ENCODE measurements around the gene MS4A18.

MS4A18 gene

GRCh38 chr11:60740573-60740972, 16.1 kb downstream of the MS4A18 start:
- no peak for DNase-seq

GRCh38 chr11:60741421-60741820, 16.9 kb downstream of the MS4A18 start:
- DNase-seq = no peak

GRCh38 chr11:60743058-60743457, 18.5 kb downstream of the MS4A18 start:
- DNase-seq = no peak

- no peak for DNase-seq
These were observed 19.6 kb downstream of the MS4A18 start for GRCh38 chr11:60744114-60744513.

GRCh38 chr11:60747359-60747873, 22.9 kb downstream of the MS4A18 start:
- no peak for DNase-seq

- no peak for DNase-seq
These were observed 23.7 kb downstream of the MS4A18 start for GRCh38 chr11:60748225-60748624.

- DNase-seq = no peak
These were observed 24.3 kb downstream of the MS4A18 start for GRCh38 chr11:60748821-60749220.

- no peak for DNase-seq
These were observed 26.4 kb downstream of the MS4A18 start for GRCh38 chr11:60750911-60751310.

GRCh38 chr11:60753309-60753708, 28.8 kb downstream of the MS4A18 start:
- no peak for DNase-seq

GRCh38 chr11:60754887-60755286, 30.4 kb downstream of the MS4A18 start:
- DNase-seq = no peak

- DNase-seq = peak in 3 of 4 experiments; percentile 23 to 48 (median 33)
These were observed 31.9 kb downstream of the MS4A18 start, which contains the start of gene MS4A15 for GRCh38 chr11:60756307-60757032. Gene MS4A15, plus strand, starts transcription at chr11:60756867. Its CDS starts 6,867 bp downstream, at chr11:60763734.

GRCh38 chr11:60757231-60757800, 32.8 kb downstream of the MS4A18 start:
- no peak for DNase-seq

- peak in 1 of 4 experiments; percentile 17 for DNase-seq
These were observed 34.2 kb downstream of the MS4A18 start for GRCh38 chr11:60758671-60759070.

GRCh38 chr11:60759438-60760225, 35.1 kb downstream of the MS4A18 start:
- DNase-seq = peak; percentile 54 to 66 (median 64)

- DNase-seq = peak in 2 of 4 experiments; percentile 43 to 44
These were observed 37.1 kb downstream of the MS4A18 start for GRCh38 chr11:60761436-60762190.

- peak in 3 of 4 experiments; percentile 9 to 32 (median 21) for DNase-seq
These were observed 38.6 kb downstream of the MS4A18 start for GRCh38 chr11:60762851-60763691.

GRCh38 chr11:60763692-60764369, 39.3 kb downstream of the MS4A18 start:
- no peak for DNase-seq

- DNase-seq = no peak
These were observed 40.4 kb downstream of the MS4A18 start for GRCh38 chr11:60764879-60765278.

- no peak for DNase-seq
These were observed 40.8 kb downstream of the MS4A18 start for GRCh38 chr11:60765355-60765754.

GRCh38 chr11:60766547-60766946, 42.0 kb downstream of the MS4A18 start:
- DNase-seq = no peak

- DNase-seq = peak in 1 of 4 experiments; percentile 17
These were observed 42.9 kb downstream of the MS4A18 start for GRCh38 chr11:60767388-60767811.

All from suppressor macrophage (primary cell).